HEK293 (cell line): Measurements from ENCODE around the gene RAB39A.
"Not testable (repeated sequence)": the region's sequence is repeated elsewhere in the genome, so short reads cannot be mapped to it uniquely, and the experiment has no call there.

Experiments
- CTCF ChIA-PET: fragments of 350-600 bp; formaldehyde crosslinking; extraction: SDS; loops from one replicate; lab custom pipeline; 2021; ENCODE audit warnings: antibody characterized with exemption; lab: Yijun Ruan, JAX
- POLR2A ChIA-PET: fragments of 300-600 bp; formaldehyde crosslinking; extraction: SDS; loops from one replicate; lab custom pipeline; 2020; ENCODE audit warnings: antibody characterized with exemption, inconsistent platforms; lab: Yijun Ruan, JAX
- H3K27ac ChIP-seq: fragments of 200-500 bp; sonication (Bioruptor generic); 2 replicates; pipeline ENCODE4 v1.5.1; 2014; ENCODE audit warnings: low read depth, low read length, control low read depth, inconsistent platforms; ENCODE audit errors: extremely low read depth
- H3K36me3 ChIP-seq, 2 experiments: fragments of 200-500 bp in 1 of 2; sonication (Bioruptor generic) in 1 of 2; 1 replicate in 1 of 2; 2 replicates in 1 of 2; pipeline ENCODE4 v1.5.1; 2014 to 2017; ENCODE audit warnings: inconsistent platforms in 2 of 2, low read length in 2 of 2; ENCODE audit not compliant: control insufficient read depth in 2 of 2, insufficient read depth in 1 of 2
- H3K4me1 ChIP-seq: fragments of 200-500 bp; sonication (Bioruptor generic); 2 replicates; pipeline ENCODE4 v1.5.1; 2014; ENCODE audit warnings: mild to moderate bottlenecking, low read length, inconsistent platforms; ENCODE audit not compliant: control insufficient read depth, insufficient read depth
- H3K4me3 ChIP-seq: 2 replicates; pipeline ENCODE4 v1.5.1; 2011; ENCODE audit warnings: low read depth, mild to moderate bottlenecking, control low read depth, low read length, moderate library complexity
- H3K9me3 ChIP-seq: fragments of 200-500 bp; sonication (Bioruptor generic); 2 replicates; pipeline ENCODE4 v1.5.1; 2014; ENCODE audit warnings: low read depth, low read length, inconsistent platforms; ENCODE audit not compliant: control insufficient read depth, insufficient read depth
- GFI1B ChIP-seq: fragments of 450-650 bp; formaldehyde crosslinking; IDR thresholded peaks from 2 replicates; pipeline ENCODE4 v1.5.1; 2016; ENCODE audit warnings: missing biosample characterization, missing genetic modification characterization
- GLIS1 ChIP-seq: fragments of 450-650 bp; formaldehyde crosslinking; IDR thresholded peaks from 2 replicates; pipeline ENCODE4 v1.5.1; 2016; ENCODE audit warnings: missing biosample characterization, missing genetic modification characterization
- GLIS2 ChIP-seq: fragments of 450-650 bp; formaldehyde crosslinking; IDR thresholded peaks from 2 replicates; pipeline ENCODE4 v1.5.1; 2016; ENCODE audit warnings: missing biosample characterization, missing genetic modification characterization
- HOXA7 ChIP-seq: sonication (generic); formaldehyde crosslinking; IDR thresholded peaks from 2 replicates; pipeline ENCODE4 v1.8.1; 2022; ENCODE audit warnings: missing genetic modification reagents, borderline replicate concordance
- KLF8 ChIP-seq: fragments of 450-650 bp; formaldehyde crosslinking; IDR thresholded peaks from 2 replicates; pipeline ENCODE4 v1.5.1; 2016; ENCODE audit warnings: missing biosample characterization, missing genetic modification characterization
- OVOL3 ChIP-seq: fragments of 450-650 bp; formaldehyde crosslinking; IDR thresholded peaks from 2 replicates; pipeline ENCODE4 v1.5.1; 2016; ENCODE audit warnings: missing biosample characterization, missing genetic modification characterization
- PATZ1 ChIP-seq: fragments of 450-650 bp; formaldehyde crosslinking; IDR thresholded peaks from 2 replicates; pipeline ENCODE4 v1.5.1; 2016; ENCODE audit warnings: missing biosample characterization, missing genetic modification characterization
- PRDM1 ChIP-seq: fragments of 450-650 bp; formaldehyde crosslinking; IDR thresholded peaks from 2 replicates; pipeline ENCODE4; 2016; ENCODE audit warnings: missing biosample characterization, missing genetic modification characterization
- SALL2 ChIP-seq: fragments of 450-650 bp; formaldehyde crosslinking; IDR thresholded peaks from 2 replicates; pipeline ENCODE4 v1.5.0; 2017; ENCODE audit warnings: missing biosample characterization, mild to moderate bottlenecking, missing genetic modification characterization, borderline replicate concordance
- SCRT2 ChIP-seq: fragments of 450-650 bp; formaldehyde crosslinking; IDR thresholded peaks from 2 replicates; pipeline ENCODE4 v1.5.1; 2016; ENCODE audit warnings: missing biosample characterization, missing genetic modification characterization
- SP2 ChIP-seq: fragments of 450-650 bp; formaldehyde crosslinking; IDR thresholded peaks from 2 replicates; pipeline ENCODE4 v1.5.1; 2016; ENCODE audit warnings: missing biosample characterization, missing genetic modification characterization
- SP7 ChIP-seq: fragments of 450-650 bp; formaldehyde crosslinking; IDR thresholded peaks from 2 replicates; pipeline ENCODE4 v1.5.1; 2016; ENCODE audit warnings: missing biosample characterization, missing genetic modification characterization
- WT1 ChIP-seq: fragments of 450-650 bp; formaldehyde crosslinking; IDR thresholded peaks from 2 replicates; pipeline ENCODE4 v1.5.1; 2016; ENCODE audit warnings: missing biosample characterization, missing genetic modification characterization
- ZBTB17 ChIP-seq: fragments of 450-650 bp; formaldehyde crosslinking; IDR thresholded peaks from 2 replicates; pipeline ENCODE4 v1.5.1; 2016; ENCODE audit warnings: missing biosample characterization, missing genetic modification characterization
- ZFP37 ChIP-seq: fragments of 450-650 bp; formaldehyde crosslinking; IDR thresholded peaks from 2 replicates; pipeline ENCODE4 v1.5.1; 2016; ENCODE audit warnings: missing biosample characterization, missing genetic modification characterization
- ZIC2 ChIP-seq: fragments of 450-650 bp; formaldehyde crosslinking; IDR thresholded peaks from 2 replicates; pipeline ENCODE4 v1.5.1; 2016; ENCODE audit warnings: missing biosample characterization, missing genetic modification characterization
- ZNF138 ChIP-seq: fragments of 450-650 bp; formaldehyde crosslinking; IDR thresholded peaks from 2 replicates; pipeline ENCODE4 v1.5.1; 2016; ENCODE audit warnings: missing biosample characterization, missing genetic modification characterization, borderline replicate concordance
- ZNF157 ChIP-seq: fragments of 450-650 bp; formaldehyde crosslinking; IDR thresholded peaks from 2 replicates; pipeline ENCODE4 v1.5.1; 2016; ENCODE audit warnings: missing biosample characterization, missing genetic modification characterization
- ZNF184 ChIP-seq: fragments of 450-650 bp; IDR thresholded peaks from 2 replicates; pipeline ENCODE4 v1.5.1; 2018; ENCODE audit warnings: missing biosample characterization, mild to moderate bottlenecking, missing genetic modification characterization
- ZNF2 ChIP-seq: fragments of 450-650 bp; formaldehyde crosslinking; IDR thresholded peaks from 2 replicates; pipeline ENCODE4 v1.5.1; 2016; ENCODE audit warnings: missing biosample characterization, missing genetic modification characterization
- ZNF324 ChIP-seq: fragments of 450-650 bp; formaldehyde crosslinking; IDR thresholded peaks from 2 replicates; pipeline ENCODE4 v1.5.1; 2016; ENCODE audit warnings: missing biosample characterization, missing genetic modification characterization
- ZNF341 ChIP-seq: fragments of 450-650 bp; formaldehyde crosslinking; IDR thresholded peaks from 2 replicates; pipeline ENCODE4; 2016; ENCODE audit warnings: low read depth, missing biosample characterization, missing genetic modification characterization
- ZNF394 ChIP-seq: fragments of 450-650 bp; formaldehyde crosslinking; IDR thresholded peaks from 2 replicates; pipeline ENCODE4 v1.5.1; 2016; ENCODE audit warnings: missing biosample characterization, missing genetic modification characterization, mild to moderate bottlenecking, moderate library complexity, borderline replicate concordance
- ZNF416 ChIP-seq: fragments of 450-650 bp; formaldehyde crosslinking; IDR thresholded peaks from 2 replicates; pipeline ENCODE4 v1.5.1; 2016; ENCODE audit warnings: missing biosample characterization, missing genetic modification characterization
- ZNF48 ChIP-seq: fragments of 450-650 bp; formaldehyde crosslinking; IDR thresholded peaks from 2 replicates; pipeline ENCODE4 v1.5.1; 2016; ENCODE audit warnings: missing biosample characterization, missing genetic modification characterization
- ZNF510 ChIP-seq: fragments of 450-650 bp; formaldehyde crosslinking; IDR thresholded peaks from 2 replicates; pipeline ENCODE4 v1.5.1; 2018; ENCODE audit warnings: mild to moderate bottlenecking, missing genetic modification characterization, missing biosample characterization; ENCODE audit not compliant: insufficient replicate concordance
- ZNF658 ChIP-seq: fragments of 450-650 bp; formaldehyde crosslinking; IDR thresholded peaks from 2 replicates; pipeline ENCODE4; 2016; ENCODE audit warnings: missing biosample characterization, missing genetic modification characterization
- ZNF670 ChIP-seq: fragments of 450-650 bp; formaldehyde crosslinking; IDR thresholded peaks from 2 replicates; pipeline ENCODE4 v1.5.1; 2016; ENCODE audit warnings: missing biosample characterization, missing genetic modification characterization, low read depth
- ZNF768 ChIP-seq: fragments of 450-650 bp; formaldehyde crosslinking; IDR thresholded peaks from 2 replicates; pipeline ENCODE4 v1.5.1; 2018; ENCODE audit warnings: missing biosample characterization, mild to moderate bottlenecking, missing genetic modification characterization
- ZNF777 ChIP-seq: fragments of 450-650 bp; formaldehyde crosslinking; IDR thresholded peaks from 2 replicates; pipeline ENCODE4 v1.5.1; 2017; ENCODE audit warnings: missing biosample characterization, missing genetic modification characterization, borderline replicate concordance
- ZNF785 ChIP-seq: fragments of 450-650 bp; formaldehyde crosslinking; IDR thresholded peaks from 2 replicates; pipeline ENCODE4 v1.5.1; 2016; ENCODE audit warnings: missing biosample characterization, missing genetic modification characterization
- ZNF843 ChIP-seq: fragments of 450-650 bp; formaldehyde crosslinking; IDR thresholded peaks from 2 replicates; pipeline ENCODE4 v1.5.1; 2016; ENCODE audit warnings: missing biosample characterization, missing genetic modification characterization
- TF ChIP-seq, protein P1 (sequence below): fragments of 450-650 bp; formaldehyde crosslinking; IDR thresholded peaks from 2 replicates; pipeline ENCODE4 v1.5.1; 2016; ENCODE audit warnings: missing biosample characterization, missing genetic modification characterization
- TF ChIP-seq, protein P2 (sequence below): fragments of 450-650 bp; formaldehyde crosslinking; IDR thresholded peaks from 2 replicates; pipeline ENCODE4 v1.5.1; 2016; ENCODE audit warnings: missing biosample characterization, missing genetic modification characterization

Gene RAB39A

DNA sequence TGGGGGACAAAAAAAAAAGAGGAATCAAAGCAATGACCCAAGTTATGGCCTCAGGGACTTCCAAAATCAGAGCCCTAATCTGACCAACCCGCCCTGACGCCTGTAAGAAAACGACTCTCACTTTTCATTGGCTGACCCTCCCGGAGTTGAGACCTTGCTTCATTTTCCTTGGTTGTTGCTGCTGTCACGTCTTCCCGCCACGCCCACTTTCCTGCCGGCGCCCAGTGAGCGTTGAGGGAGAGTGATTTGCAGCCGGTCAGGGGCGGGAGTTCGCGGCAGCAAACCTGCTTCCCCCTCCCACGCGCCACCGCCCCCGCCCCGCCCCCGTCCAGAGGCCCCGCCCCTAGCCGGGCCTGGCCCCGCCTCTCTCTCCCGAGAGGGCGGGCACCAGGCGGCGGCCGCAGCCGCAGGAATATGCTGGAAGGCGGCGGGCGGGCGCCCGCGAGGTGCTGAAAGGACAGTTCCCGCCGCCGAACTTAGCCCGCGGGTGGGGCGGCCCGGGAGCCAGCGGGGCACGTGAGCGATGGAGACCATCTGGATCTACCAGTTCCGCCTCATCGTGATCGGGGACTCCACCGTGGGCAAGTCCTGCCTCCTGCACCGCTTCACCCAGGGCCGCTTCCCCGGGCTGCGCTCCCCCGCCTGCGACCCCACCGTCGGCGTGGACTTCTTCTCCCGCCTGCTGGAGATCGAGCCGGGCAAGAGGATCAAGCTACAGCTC, at the start of gene RAB39A (continued):
- TF ChIP-seq, protein P1, sequence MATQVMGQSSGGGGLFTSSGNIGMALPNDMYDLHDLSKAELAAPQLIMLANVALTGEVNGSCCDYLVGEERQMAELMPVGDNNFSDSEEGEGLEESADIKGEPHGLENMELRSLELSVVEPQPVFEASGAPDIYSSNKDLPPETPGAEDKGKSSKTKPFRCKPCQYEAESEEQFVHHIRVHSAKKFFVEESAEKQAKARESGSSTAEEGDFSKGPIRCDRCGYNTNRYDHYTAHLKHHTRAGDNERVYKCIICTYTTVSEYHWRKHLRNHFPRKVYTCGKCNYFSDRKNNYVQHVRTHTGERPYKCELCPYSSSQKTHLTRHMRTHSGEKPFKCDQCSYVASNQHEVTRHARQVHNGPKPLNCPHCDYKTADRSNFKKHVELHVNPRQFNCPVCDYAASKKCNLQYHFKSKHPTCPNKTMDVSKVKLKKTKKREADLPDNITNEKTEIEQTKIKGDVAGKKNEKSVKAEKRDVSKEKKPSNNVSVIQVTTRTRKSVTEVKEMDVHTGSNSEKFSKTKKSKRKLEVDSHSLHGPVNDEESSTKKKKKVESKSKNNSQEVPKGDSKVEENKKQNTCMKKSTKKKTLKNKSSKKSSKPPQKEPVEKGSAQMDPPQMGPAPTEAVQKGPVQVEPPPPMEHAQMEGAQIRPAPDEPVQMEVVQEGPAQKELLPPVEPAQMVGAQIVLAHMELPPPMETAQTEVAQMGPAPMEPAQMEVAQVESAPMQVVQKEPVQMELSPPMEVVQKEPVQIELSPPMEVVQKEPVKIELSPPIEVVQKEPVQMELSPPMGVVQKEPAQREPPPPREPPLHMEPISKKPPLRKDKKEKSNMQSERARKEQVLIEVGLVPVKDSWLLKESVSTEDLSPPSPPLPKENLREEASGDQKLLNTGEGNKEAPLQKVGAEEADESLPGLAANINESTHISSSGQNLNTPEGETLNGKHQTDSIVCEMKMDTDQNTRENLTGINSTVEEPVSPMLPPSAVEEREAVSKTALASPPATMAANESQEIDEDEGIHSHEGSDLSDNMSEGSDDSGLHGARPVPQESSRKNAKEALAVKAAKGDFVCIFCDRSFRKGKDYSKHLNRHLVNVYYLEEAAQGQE: peak; percentile 94
- TF ChIP-seq ZNF341 (tag by site-specific recombination): no peak
- peak; percentile 67 for TF ChIP-seq GLIS1 (tag by site-specific recombination)
- TF ChIP-seq ZIC2 (tag by site-specific recombination): 0 out of 2 replicates have a peak, but pooled peaks have one; percentile 14
- peak; percentile 93 for TF ChIP-seq GLIS2
- peak; percentile 44; the same call in 1 of the 2 replicates for TF ChIP-seq SP7
- peak; percentile 67; the same call in 1 of the 2 replicates for TF ChIP-seq ZFP37
- TF ChIP-seq SALL2 (tag by site-specific recombination): no peak
- no peak for TF ChIP-seq ZNF157 (tag by site-specific recombination)
- TF ChIP-seq ZNF768 (tag by site-specific recombination): no peak
- no peak for TF ChIP-seq ZNF843 (tag by site-specific recombination)
- TF ChIP-seq PATZ1 (tag by site-specific recombination): peak; percentile 65
- TF ChIP-seq ZNF324 (tag by site-specific recombination): no peak
- TF ChIP-seq ZNF777 (tag by site-specific recombination): peak; percentile 23; the same call in 1 of the 2 replicates
- TF ChIP-seq, protein P2, sequence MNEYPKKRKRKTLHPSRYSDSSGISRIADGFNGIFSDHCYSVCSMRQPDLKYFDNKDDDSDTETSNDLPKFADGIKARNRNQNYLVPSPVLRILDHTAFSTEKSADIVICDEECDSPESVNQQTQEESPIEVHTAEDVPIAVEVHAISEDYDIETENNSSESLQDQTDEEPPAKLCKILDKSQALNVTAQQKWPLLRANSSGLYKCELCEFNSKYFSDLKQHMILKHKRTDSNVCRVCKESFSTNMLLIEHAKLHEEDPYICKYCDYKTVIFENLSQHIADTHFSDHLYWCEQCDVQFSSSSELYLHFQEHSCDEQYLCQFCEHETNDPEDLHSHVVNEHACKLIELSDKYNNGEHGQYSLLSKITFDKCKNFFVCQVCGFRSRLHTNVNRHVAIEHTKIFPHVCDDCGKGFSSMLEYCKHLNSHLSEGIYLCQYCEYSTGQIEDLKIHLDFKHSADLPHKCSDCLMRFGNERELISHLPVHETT (tag by site-specific recombination): peak; percentile 21; the same call in 1 of the 2 replicates
- no peak for TF ChIP-seq ZNF658 (tag by site-specific recombination)
- TF ChIP-seq ZNF416 (tag by site-specific recombination): no peak
- no peak for TF ChIP-seq ZNF48 (tag by site-specific recombination)
- no peak for TF ChIP-seq ZNF510 (tag by site-specific recombination)
- TF ChIP-seq SP2 (tag by site-specific recombination): peak; percentile 92
- TF ChIP-seq ZNF184 (tag by site-specific recombination): no peak
- TF ChIP-seq ZNF394 (tag by site-specific recombination): 0 out of 2 replicates have a peak, but pooled peaks have one; percentile 17
- peak; percentile 60; the same call in 1 of the 2 replicates for TF ChIP-seq ZNF2 (tag by site-specific recombination)
- TF ChIP-seq GFI1B: peak; percentile 72
- no peak for TF ChIP-seq PRDM1
- peak; percentile 74; the same call in 1 of the 2 replicates for TF ChIP-seq ZBTB17 (tag by site-specific recombination)
- no peak for TF ChIP-seq ZNF138 (tag by site-specific recombination)
- TF ChIP-seq HOXA7 (CRISPR knock-in tag): 0 out of 2 replicates have a peak, but pooled peaks have one; percentile 49
- TF ChIP-seq OVOL3 (tag by site-specific recombination): no peak
- no peak for TF ChIP-seq ZNF670
- TF ChIP-seq SCRT2: no peak
- TF ChIP-seq ZNF785 (tag by site-specific recombination): no peak
- TF ChIP-seq WT1 (tag by site-specific recombination): no peak
- 0 out of 2 replicates have a peak, but pooled peaks have one; percentile 58 for TF ChIP-seq KLF8 (tag by site-specific recombination)

DNA sequence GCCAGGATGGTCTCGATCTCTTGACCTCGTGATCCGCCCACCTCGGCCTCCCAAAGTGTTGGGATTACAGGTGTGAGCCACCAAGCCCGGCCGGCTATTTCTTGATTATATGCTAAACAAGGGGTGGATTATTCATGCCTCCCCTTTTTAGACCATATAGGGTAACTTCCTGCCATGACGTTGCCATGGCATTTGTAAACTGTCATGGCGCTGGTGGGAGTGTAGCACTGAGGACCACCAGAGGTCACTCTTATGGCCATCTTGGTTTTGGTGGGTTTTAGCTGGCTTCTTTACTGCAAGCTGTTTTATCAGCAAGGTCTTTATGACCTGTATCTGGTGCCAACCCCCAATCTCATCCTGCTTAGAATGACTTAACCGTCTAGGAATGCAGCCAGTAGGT, 46.8 kb upstream of the RAB39A start:
- H3K4me3 ChIP-seq, H3K9me3 ChIP-seq, POLR2A ChIA-PET, H3K4me1 ChIP-seq, CTCF ChIA-PET, H3K36me3 ChIP-seq, H3K27ac ChIP-seq: not testable (repeated sequence)
